Lung (tissue), 12 donors: Measurements from ENCODE around the gene FMNL1. TPM values are rescaled to one million over a fixed set of nuclear protein-coding genes. Genes with fewer than 3 reads are reported as not detected.

ENCODE experiments used
- ATAC-seq: fragments of 200-7000 bp; cut with Tn5 transposase; one replicate; pipeline ENCODE4 v1.9.1; 2020; ENCODE audit warnings: moderate number of reproducible peaks; ENCODE audit not compliant: insufficient read depth, low FRiP score
- DNase-seq, 3 donors: peaks; one replicate each; pipeline ENCODE4 v3.0.0-alpha.2; 2013 to 2017
- H3K27ac ChIP-seq, 2 donors: one replicate each; pipeline ENCODE4 v1.5.1; 2013; ENCODE audit warnings: mild to moderate bottlenecking in 2 of 2, moderate library complexity in 2 of 2, control low read depth in 1 of 2, inconsistent platforms in 1 of 2, low read depth in 1 of 2, low read length in 1 of 2
- H3K27me3 ChIP-seq, 3 donors: one replicate each; pipeline ENCODE4 v1.5.1; 2013; ENCODE audit warnings: low read length in 2 of 3; ENCODE audit not compliant: control insufficient read depth in 3 of 3, insufficient read depth in 3 of 3
- H3K36me3 ChIP-seq, 4 donors: one replicate each; pipeline ENCODE4 v1.5.1; 2013; ENCODE audit warnings: low read length in 4 of 4, mild to moderate bottlenecking in 1 of 4, moderate library complexity in 1 of 4; ENCODE audit not compliant: control insufficient read depth in 4 of 4, insufficient read depth in 4 of 4
- H3K4me1 ChIP-seq, 5 donors: one replicate each; pipeline ENCODE4 v1.5.1; 2013; ENCODE audit warnings: low read length in 5 of 5, mild to moderate bottlenecking in 2 of 5, moderate library complexity in 1 of 5; ENCODE audit not compliant: control insufficient read depth in 5 of 5, insufficient read depth in 5 of 5
- H3K4me3 ChIP-seq: one replicate; pipeline ENCODE4 v1.5.1; 2013; ENCODE audit warnings: mild to moderate bottlenecking, control low read depth, moderate library complexity
- H3K9ac ChIP-seq, 2 donors: one replicate each; pipeline ENCODE4 v1.5.1; 2013; ENCODE audit warnings: low read length in 2 of 2, control low read depth in 1 of 2; ENCODE audit not compliant: insufficient read depth in 1 of 2
- H3K9me3 ChIP-seq, 4 donors: one replicate each; pipeline ENCODE4 v1.5.1; 2013; ENCODE audit warnings: low read length in 3 of 4, mild to moderate bottlenecking in 1 of 4, moderate library complexity in 1 of 4; ENCODE audit not compliant: control insufficient read depth in 4 of 4, insufficient read depth in 3 of 4
- WGBS, 2 donors: extraction: QIAGEN DNeasy Blood & Tissue Kit; methylation state at CpG; one replicate each; pipeline ENCODE4 v1.1.7; 2013; 5-methylcytosine and 5-hydroxymethylcytosine counted together
- polyA plus RNA-seq, 2 donors: library from polyadenylated mRNA; stranded (reverse); fragments of 200-250 nt; gene quantifications; one replicate each; pipeline ENCODE4 v1.2.1, GENCODE V29; 2013
- total RNA-seq, 2 donors: library from RNA; depleted of rRNA in 1 of 2; stranded (reverse); fragments of >200 nt in 1 of 2; gene quantifications; one replicate each; pipeline ENCODE4 v1.2.1, GENCODE V29; 2014 to 2021
- TF ChIP-seq, protein P1 (sequence below): IDR thresholded peaks from 2 replicates; pipeline ENCODE4 v1.5.1; 2012; ENCODE audit warnings: mild to moderate bottlenecking; ENCODE audit errors: control extremely low read depth, extremely low read depth
- donor health status: control.
- donor health status: control.
- donor health status: Bipolar disorder and iron deficiency.
- donor health status: healthy.
- donor health status: DM: yes; HTN: yes; CAD: no.

The FMNL1 gene
- total and polyA plus RNA-seq, 4 donors: 25.0 to 135 (median 56.6) TPM

DNA sequence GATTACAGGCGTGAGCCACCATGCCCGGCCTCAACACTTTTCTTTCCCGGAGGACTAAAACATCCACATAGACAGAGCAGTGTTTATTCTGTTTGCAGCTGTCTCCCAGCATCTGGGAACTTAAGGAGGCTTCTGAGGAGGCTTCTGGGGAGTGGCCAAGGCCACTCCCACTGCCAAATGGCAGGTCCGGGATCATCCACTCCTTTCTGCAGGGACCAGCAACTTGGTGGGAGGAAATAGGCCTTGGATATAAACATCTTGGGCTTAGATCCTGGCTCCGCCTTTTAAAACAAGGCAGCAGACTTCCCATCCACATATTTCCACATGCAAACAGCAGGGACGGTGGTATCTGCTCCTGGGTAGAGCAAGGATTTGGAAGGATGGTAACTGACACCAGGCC lies 54.3 kb downstream of the FMNL1 start:
- WGBS, 2 donors: 59 to 62% methylated on average over 6 of the region's 6 CpGs

DNA sequence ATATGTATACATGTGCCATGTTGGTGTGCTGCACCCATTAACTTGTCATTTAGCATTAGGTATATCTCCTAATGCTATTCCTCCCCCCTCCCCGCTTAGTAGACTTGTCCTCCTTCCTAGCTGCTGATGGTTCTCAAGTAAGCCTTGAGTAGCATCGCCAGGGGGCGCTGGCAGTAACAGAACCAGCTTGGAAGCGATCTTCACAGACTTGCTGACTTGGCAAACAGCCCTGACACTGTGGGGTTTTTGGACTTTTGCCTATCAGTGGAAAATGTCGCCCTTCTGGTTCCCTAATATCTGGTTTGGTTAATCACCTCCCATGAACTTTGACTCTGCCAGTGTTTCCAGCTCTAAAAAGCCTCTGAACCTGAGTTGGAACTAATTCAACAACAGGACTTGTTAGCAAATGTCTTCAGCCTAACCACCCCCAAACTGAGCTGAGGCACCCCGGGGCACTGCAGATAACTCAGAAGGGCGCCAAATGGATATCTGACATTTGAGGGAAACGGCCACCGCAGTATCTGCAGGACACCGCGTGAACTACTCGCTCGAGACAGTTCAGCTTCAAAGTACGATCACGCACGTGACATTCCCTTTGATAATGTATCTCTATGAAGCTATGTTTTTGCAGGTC lies 55.6 kb downstream of the FMNL1 start:
- Histone ChIP-seq H3K4me1 (peaks cover 1 to 16% (median 6%) of the 10 kb centered on the region in 5 donors), H3K36me3 (peaks cover 0 to 17% (median 12%) of the 10 kb centered on the region in 4 donors), H3K9ac (peak overlapping the region in 1 of 2 donors; percentile 8), H3K9me3 (no peaks in the 10 kb centered on the region), H3K27ac (peak overlapping the region; percentile 75 to 77), H3K4me3 (no peak overlapping the region), H3K27me3 (no peaks in the 10 kb centered on the region)
- WGBS, 2 donors: 18 to 45% methylated on average over 16 of the region's 16 CpGs
- ATAC-seq (peak; percentile 82), DNase-seq (peak; percentile 92 to 94 (median 93))
- TF ChIP-seq, protein P1, sequence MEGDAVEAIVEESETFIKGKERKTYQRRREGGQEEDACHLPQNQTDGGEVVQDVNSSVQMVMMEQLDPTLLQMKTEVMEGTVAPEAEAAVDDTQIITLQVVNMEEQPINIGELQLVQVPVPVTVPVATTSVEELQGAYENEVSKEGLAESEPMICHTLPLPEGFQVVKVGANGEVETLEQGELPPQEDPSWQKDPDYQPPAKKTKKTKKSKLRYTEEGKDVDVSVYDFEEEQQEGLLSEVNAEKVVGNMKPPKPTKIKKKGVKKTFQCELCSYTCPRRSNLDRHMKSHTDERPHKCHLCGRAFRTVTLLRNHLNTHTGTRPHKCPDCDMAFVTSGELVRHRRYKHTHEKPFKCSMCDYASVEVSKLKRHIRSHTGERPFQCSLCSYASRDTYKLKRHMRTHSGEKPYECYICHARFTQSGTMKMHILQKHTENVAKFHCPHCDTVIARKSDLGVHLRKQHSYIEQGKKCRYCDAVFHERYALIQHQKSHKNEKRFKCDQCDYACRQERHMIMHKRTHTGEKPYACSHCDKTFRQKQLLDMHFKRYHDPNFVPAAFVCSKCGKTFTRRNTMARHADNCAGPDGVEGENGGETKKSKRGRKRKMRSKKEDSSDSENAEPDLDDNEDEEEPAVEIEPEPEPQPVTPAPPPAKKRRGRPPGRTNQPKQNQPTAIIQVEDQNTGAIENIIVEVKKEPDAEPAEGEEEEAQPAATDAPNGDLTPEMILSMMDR: peak; percentile 95

More for the DNA sequence above, 54.3 kb downstream of the FMNL1 start:
- no peak for ATAC-seq
- Histone ChIP-seq H3K36me3 (peaks cover 0 to 18% (median 13%) of the 10 kb centered on the region in 4 donors), H3K9me3 (no peaks in the 10 kb centered on the region), H3K27me3 (no peaks in the 10 kb centered on the region), H3K4me1 (peaks cover 1 to 16% (median 6%) of the 10 kb centered on the region in 5 donors), H3K9ac (no peak overlapping the region), H3K4me3 (no peak overlapping the region), H3K27ac (no peak overlapping the region)
- TF ChIP-seq, protein P1: no peak
- peak; percentile 46 to 61 (median 46) for DNase-seq

DNA sequence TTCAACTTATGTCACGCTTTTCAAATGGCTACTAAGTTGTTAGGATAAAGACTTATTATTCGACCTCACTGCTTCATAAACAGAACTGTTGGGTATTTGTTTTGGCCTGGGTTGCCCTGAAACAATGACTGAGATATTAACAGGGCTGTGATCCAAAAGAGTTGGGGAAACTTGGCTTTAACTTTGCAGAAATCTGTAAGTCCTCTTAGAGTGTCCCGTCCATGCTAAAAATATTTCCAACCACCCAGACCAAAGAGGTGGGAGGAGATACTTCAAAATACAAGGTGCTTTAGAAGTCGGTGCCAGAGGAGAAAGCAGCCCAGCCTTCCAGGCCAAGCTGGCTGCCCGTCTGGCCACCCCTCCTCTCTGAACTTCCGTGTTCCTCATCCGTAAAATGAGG lies 56.3 kb downstream of the FMNL1 start:
- H3K27ac ChIP-seq: peak overlapping the region; percentile 75 to 77
- WGBS, 2 donors: 30 to 72% methylated on average over 7 of the region's 7 CpGs
- TF ChIP-seq, protein P1: no peak
- no peaks in the 10 kb centered on the region for H3K9me3 ChIP-seq
- peak; percentile 25 to 87 (median 84) for DNase-seq
- peaks cover 0 to 19% (median 13%) of the 10 kb centered on the region in 4 donors for H3K36me3 ChIP-seq
- H3K27me3 ChIP-seq: no peaks in the 10 kb centered on the region
- H3K4me1 ChIP-seq: peaks cover 1 to 19% (median 10%) of the 10 kb centered on the region in 5 donors
- ATAC-seq: peak; percentile 49
- H3K9ac ChIP-seq: peak overlapping the region in 1 of 2 donors; percentile 8
- no peak overlapping the region for H3K4me3 ChIP-seq
